NB4 (cell line): Measurements from ENCODE around the gene SMIM23.

Experiments
- DNase-seq: peaks from one replicate; pipeline ENCODE4 v3.0.0; 2010; ENCODE audit warnings: low read depth
- H3K4me3 ChIP-seq: one replicate; pipeline ENCODE4 v1.5.1; 2011; ENCODE audit warnings: mild to moderate bottlenecking, low read depth, low read length, moderate library complexity
- MYC ChIP-seq: IDR thresholded peaks from 2 replicates; pipeline ENCODE4 v1.6.1; 2011; ENCODE audit warnings: low read depth, low read length
- POLR2A ChIP-seq: IDR thresholded peaks from 2 replicates; pipeline ENCODE4 v1.6.1; 2011; ENCODE audit warnings: mild to moderate bottlenecking; ENCODE audit not compliant: insufficient read length; ENCODE audit errors: extremely low read depth
- TF ChIP-seq, protein P1 (sequence below): IDR thresholded peaks from one replicate; pipeline ENCODE4 v1.5.1; 2012; ENCODE audit warnings: low read depth, low read length
- TF ChIP-seq, protein P2 (sequence below): IDR thresholded peaks from 2 replicates; pipeline ENCODE4 v1.6.1; 2011; ENCODE audit warnings: low read depth, low read length

Gene SMIM23

DNA sequence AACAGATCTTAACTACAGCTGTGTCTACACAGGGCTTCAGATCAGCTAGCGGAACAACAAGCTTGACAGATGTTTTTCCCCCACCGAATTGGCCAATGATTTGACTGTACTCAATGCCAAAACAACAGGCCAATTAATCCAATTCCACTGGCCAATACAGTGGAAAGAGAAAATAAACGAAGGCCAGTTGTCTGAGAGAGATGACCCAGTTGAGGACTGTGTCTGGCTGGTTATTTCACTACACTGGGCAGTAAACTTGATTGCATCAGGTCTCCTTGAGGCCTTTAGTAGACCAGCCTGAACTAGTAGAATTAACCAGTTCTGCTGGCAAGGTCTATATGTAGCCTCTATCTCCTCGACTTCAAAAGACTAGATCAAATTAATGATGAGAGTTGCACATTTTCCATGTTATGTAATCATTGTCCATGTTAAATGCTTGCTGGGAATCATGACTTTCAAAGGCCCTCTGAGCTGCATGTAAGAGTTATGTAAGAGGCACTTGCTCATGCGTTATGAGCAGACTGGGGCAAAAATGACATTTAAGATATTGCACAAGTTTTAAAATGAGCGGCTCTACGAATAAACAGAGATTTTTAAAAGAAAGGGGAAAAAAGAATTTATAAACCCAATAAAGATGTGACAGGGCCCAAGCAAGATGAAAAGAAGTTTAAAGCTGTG lies 28.3 kb downstream of the SMIM23 start:
- no peak for DNase-seq

DNA sequence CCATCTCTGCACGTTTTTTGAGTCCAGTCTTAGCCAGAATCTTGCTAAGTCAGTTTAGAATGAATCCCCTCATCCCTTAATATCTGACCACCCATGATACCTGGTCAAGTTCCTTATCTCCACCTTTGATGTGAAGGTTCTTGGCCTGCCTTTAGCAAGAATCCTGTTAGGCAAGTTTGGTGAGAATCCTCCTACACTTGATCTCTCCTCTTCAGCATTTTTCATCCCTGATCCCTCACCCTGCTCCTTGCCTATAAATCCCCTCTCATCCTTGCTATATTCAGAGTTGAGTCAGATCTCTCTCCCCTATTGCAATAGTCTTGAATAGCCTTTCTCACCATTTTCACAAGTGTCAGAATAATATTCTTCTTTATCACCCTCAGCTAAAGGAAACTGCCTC lies 31.0 kb downstream of the SMIM23 start:
- TF ChIP-seq, protein P1, sequence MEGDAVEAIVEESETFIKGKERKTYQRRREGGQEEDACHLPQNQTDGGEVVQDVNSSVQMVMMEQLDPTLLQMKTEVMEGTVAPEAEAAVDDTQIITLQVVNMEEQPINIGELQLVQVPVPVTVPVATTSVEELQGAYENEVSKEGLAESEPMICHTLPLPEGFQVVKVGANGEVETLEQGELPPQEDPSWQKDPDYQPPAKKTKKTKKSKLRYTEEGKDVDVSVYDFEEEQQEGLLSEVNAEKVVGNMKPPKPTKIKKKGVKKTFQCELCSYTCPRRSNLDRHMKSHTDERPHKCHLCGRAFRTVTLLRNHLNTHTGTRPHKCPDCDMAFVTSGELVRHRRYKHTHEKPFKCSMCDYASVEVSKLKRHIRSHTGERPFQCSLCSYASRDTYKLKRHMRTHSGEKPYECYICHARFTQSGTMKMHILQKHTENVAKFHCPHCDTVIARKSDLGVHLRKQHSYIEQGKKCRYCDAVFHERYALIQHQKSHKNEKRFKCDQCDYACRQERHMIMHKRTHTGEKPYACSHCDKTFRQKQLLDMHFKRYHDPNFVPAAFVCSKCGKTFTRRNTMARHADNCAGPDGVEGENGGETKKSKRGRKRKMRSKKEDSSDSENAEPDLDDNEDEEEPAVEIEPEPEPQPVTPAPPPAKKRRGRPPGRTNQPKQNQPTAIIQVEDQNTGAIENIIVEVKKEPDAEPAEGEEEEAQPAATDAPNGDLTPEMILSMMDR, result no peak
- no peak for TF ChIP-seq POLR2A
- TF ChIP-seq MYC, result no peak
- TF ChIP-seq, protein P2, sequence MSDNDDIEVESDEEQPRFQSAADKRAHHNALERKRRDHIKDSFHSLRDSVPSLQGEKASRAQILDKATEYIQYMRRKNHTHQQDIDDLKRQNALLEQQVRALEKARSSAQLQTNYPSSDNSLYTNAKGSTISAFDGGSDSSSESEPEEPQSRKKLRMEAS, result no peak
- DNase-seq, result no peak
- no peak overlapping the region for H3K4me3 ChIP-seq

More for the DNA sequence above, 28.3 kb downstream of the SMIM23 start:
- TF ChIP-seq POLR2A (no peak), MYC (no peak)
- TF ChIP-seq, protein P2, result no peak
- TF ChIP-seq, protein P1, result no peak
- no peak overlapping the region for H3K4me3 ChIP-seq

DNA sequence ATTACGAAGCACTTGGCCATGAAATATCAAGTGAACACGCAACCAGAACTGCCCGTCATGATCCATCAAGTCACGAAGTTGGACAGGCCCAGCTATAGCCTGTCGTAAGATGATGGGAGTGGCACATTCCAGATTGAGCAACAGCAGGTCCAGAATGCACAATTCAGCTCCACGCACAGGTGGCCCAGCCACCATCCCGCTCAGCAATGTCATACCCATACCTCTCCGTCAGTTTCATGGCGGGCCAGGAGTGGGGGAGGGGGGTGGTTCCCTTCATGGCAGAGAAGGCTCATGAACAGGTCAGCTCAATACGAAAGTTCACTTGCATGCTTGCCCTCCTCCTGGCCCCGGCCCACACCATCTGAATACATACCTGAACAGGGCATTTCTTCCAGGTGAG lies 34.9 kb downstream of the SMIM23 start:
- TF ChIP-seq, protein P1, result no peak
- TF ChIP-seq POLR2A, result no peak
- no peak for TF ChIP-seq MYC
- TF ChIP-seq, protein P2, result no peak
- no peak overlapping the region for H3K4me3 ChIP-seq
- no peak for DNase-seq

DNA sequence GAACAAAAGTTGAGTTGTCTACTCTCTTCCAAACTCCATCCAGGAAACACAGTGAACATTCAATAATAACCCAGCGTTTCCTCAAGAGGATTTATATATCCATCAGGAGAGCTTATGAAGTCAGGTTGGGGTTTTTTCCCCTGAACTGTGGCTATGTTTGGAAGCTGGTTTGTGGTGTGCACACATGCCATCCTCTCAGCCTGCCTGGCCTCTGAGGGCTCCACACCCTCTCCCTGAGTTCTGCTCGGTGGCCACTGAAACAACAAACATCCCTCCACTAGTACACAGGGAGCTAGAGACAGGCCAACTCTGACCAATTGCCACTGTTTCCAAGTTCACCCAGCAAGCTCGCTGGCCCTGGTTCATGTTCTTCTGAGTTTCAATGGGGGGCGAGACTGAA lies 35.7 kb downstream of the SMIM23 start:
- DNase-seq, result no peak
- TF ChIP-seq, protein P2, result no peak
- TF ChIP-seq POLR2A (no peak), MYC (no peak)
- TF ChIP-seq, protein P1, result no peak
- H3K4me3 ChIP-seq, result no peak overlapping the region

DNA sequence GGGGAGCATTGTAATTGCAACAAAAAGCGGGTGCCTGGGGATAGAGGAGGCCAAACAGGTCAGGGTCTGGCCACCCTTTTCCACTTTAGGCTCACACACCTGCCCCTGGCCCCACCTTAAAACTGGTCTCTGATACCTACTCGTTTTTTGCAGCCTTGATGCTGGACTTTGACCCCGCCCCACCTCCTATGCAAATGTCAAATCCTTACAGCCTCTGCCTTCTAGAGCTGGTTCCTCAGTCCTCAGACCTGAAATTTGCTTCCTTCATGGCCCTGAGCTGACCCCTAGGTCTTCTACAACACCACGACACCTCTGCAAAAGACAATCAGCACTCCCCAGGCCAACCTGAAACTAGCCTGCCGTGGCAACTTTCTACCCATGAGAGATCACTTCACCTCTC lies 37.7 kb downstream of the SMIM23 start:
- no peak overlapping the region for H3K4me3 ChIP-seq
- no peak for DNase-seq
- TF ChIP-seq POLR2A (no peak), MYC (no peak)
- TF ChIP-seq, protein P1, result no peak
- TF ChIP-seq, protein P2, result no peak
